CD1c-positive myeloid dendritic cell (primary cell): ENCODE measurements around the gene REEP2.

Experiments
- DNase-seq: peaks from one replicate; pipeline ENCODE4 v3.0.0-alpha.2; 2016; ENCODE audit errors: extremely low spot score

REEP2 gene

DNA sequence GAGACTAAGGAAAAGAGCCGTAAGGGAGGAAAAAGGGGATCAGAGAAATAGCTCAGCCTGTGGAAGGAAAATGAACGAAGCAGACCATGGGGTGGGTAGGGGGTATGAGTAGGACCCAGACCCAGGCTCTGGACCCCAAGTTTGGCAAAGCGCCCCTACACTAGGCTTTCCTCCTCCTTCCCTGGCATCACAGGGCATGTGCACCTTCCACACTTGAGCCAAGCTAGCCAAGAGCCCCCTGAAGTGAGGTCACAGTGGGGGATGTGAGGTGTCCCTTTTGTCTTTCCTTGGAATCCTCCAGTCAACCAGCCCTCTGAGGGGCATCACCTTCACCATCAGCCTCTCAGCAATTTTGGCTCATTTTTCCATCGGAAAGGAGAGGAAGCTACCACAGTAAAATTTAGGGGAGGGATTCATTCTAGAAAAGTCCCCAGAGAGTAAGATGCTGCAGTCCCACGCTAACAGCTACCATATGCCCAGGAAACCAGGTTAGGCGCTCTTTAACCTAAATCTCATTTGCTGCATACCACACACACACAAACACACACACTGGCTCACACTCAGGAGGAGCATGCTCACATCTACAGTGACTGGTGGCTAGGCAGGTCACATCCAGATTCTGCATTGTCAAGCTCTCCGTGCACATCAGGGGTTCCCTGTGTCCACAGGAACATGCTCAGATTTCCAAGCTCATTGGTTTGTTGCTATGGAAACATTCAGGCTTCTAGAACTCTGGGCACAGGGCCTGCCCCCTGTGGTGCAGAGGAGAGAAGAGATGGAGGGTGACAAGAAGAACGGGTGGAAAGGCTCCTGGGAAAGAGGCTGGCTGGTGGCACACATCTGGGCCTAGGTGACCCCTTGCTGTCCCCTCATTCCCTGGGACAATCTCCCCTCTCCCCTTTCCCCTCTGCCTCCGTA lies 9.9 kb downstream of the REEP2 start:
- no peak for DNase-seq

DNA sequence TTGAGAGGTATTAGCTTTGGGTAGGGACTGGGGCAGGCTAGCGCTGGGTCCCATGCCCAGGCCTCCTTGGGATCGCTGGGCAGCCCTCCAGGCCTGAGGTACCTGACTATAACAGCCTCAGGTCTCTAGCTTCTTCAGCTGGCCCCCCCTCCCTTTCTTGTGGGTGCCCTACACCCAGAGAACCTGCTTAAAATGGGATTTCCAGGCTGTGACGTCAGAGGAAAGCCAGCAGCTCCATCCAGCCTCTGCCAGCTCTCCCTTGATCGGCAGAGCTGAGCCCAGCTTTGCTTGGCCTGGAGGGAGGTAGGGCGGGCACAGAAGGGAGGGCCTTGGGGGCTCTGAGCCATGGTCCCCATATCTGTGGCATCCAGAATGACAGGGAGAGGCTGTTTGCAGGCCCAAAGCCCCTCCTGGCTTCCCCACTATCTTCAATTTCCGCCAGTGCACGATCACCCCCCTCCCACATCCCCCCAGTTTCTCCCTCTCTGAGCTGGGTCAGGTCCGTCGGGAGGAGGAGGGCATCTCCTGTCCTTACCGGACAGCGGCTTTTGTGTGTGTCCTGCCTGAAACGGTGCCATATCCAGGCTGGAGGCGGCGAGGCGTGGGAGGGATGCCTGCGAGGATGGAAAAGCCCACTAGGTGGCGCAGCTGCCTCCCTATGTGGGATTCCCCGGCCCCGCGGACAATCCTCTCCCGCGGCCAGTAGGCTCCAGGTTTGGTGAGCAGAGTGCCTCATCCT lies 10.8 kb downstream of the REEP2 start:
- DNase-seq, result peak; percentile 94

DNA sequence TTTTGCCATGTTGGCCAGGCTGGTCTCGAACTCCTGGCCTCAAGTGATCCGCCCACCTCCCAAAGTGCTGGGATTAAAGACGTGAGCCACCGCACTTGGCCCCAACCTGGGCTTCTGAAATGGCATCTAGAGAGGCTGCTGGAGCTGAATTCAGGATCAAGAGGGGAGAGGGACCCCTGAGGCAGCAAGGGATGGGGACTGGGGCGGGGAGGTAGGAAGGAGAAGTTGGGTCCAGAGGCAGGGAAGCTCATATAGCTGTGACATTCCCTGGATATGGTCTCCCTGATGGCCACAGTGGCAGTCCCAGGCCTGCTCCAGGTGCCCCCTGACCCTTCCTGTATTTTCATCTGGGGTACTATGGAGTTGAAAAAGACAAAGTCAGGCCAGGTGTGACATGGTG lies 12.1 kb downstream of the REEP2 start:
- no peak for DNase-seq

DNA sequence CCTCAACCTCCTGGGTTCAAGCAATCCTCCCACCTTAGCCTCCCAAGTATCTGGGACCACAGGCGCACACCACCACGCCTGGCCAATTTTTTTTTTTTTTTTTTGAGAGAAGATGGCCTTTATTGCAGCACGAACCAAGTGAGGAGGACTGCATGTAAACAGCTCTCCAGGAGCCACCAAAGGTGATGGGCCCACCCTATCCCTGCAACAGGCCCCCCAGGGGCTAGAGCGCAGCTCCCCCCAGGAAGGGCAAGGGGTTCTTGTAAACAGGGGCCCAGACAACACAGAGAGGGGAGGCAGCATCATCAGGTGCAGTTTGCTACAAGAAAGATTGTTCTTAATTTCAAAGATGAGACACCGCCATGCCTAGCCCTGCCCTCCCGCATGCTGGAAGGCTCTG lies 13.9 kb downstream of the REEP2 start:
- no peak for DNase-seq

DNA sequence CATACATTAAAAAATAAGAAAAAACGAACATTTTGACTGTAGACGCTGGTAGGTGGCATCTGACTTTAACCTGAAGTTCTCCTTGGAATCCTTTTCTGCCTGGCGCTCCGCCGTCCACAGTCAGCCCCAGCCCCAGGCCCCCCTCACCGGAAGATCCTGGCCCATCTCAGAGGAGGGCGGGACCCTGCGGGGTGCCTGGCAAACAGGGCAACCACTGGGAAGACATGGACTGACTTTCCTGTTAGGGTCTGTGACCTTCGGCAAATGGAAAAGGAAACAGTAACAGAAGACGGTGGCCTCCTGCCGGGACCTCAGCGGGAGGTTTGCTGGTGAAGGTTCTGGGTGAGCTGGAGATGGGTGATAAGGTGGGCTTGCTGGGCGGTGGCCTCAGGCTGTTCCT lies 14.7 kb downstream of the REEP2 start:
- no peak for DNase-seq

DNA sequence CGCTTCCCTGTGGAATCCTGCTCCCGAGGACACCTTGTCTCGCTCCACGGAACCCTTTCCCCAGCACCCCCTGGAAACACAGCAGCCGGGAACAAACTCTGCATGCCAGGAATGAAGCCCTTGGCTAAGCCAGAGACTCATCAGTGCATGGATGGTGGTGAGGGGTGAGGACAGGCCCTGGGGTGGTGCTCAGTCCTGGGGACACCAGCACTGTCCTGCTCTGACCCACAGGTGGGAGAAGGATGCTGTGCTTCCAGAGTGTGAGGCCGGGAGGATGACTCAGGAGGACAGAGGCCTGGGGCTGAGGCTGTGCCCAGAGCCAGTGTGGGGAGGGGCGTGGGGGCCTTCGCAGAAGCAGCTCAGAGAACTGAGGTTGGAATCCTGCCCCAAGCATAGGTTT lies 15.3 kb downstream of the REEP2 start:
- no peak for DNase-seq

DNA sequence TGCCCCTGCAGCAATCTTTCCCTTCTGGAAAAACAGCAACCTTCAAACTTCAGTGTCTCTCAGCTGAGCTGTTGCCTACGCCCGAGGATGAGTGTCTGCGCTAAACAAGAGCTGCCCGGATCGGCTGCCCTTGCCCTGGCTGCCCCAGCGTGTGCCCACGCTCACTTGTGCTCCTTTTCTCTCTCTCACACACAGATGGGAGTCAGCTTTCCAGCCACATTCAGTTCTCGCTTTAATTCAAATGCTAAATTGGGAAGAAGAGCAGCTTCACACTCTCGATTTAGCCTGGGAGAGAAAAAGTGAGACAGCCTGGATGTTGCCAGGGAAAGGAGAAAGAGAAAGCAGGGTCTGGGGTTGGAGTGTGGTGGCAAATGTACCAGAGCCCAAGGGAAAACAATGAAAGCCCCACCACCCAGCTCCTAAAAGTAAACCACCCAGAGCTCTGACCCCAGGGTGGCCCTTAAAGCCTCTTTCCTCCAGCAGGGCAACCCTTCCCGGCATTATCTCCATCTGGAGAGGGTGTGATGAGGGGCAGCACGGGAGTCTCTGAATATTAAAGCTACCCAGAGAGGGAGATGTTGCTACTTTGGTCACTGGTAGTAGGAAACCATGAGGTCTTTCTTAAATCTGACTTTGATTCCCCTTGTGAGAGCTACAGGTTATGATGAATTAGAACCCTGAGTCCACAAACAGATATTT lies 16.5 kb downstream of the REEP2 start:
- no peak for DNase-seq

DNA sequence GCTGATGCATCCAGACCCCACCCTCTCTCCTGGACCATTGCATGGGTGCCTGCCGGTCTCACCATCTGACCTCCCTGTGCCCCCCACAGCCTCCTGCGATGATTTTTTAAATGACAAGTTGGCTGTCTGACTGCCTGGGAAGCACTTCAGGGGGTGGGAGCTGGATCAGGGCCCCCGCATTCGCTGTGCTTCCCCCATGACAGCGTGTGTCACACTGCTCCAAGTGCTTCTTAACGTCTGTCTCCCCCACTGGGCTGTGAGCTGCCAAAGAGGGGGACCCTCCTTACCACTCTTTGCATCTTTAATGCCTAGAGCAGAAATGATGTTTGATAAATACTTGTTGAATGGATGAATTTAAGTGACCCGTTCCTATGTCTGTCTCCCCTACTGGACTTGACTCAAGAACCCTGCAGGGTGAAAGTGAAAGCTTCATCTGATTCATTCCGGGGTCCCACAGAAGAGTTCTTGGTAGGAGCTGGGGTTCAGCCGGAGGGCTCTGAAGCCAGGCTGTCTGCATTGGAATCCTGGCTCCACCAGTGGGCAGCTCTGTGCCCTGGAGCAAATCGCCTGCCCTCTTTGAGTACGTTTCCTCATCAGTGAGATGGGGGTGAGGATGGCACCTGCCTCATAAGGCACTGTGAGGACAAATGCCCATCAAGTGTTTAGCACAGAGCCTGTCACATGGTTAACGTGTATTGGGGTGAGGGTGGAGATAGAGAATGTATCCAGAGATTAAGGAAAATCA lies 18.8 kb downstream of the REEP2 start:
- DNase-seq, result no peak

DNA sequence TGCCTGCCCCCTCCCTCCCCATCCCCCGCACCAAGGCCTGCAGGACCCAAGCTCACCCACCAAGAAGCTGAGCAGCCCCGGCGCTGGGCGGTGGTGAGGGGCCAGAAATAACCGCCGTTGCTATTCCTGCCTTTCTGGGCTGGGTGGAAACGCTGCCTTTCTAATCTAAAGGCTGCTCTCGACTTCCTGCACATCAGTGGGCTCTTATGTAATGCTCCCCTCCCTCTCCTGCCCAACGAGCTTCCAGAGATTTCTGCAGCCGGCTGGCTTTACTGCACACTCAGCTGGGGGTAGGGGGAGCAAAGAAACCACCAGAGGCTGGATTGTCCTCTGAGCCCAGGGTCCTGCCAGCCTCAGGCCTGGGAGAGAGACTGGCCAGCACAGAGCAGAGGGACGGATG lies 19.5 kb downstream of the REEP2 start:
- no peak for DNase-seq

DNA sequence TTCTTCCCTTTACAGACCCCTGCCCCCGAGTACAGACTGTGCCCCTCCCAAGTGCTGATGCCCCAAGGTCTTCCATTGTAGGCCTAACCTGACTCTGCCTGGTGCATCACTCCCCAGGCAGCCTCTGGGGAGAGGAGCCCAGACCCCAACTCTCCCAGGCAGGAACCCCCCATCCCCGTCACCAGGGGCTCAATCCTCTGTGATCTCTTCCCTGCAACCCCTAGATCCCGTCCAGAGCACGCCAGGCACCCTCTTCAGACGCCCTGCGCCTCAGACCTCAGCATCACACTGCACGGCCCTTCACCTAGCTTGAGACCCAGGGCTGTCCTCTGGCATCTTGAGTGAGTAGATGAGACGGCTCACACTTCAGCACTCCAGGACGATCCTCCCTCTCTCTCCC lies 20.0 kb downstream of the REEP2 start:
- no peak for DNase-seq

DNA sequence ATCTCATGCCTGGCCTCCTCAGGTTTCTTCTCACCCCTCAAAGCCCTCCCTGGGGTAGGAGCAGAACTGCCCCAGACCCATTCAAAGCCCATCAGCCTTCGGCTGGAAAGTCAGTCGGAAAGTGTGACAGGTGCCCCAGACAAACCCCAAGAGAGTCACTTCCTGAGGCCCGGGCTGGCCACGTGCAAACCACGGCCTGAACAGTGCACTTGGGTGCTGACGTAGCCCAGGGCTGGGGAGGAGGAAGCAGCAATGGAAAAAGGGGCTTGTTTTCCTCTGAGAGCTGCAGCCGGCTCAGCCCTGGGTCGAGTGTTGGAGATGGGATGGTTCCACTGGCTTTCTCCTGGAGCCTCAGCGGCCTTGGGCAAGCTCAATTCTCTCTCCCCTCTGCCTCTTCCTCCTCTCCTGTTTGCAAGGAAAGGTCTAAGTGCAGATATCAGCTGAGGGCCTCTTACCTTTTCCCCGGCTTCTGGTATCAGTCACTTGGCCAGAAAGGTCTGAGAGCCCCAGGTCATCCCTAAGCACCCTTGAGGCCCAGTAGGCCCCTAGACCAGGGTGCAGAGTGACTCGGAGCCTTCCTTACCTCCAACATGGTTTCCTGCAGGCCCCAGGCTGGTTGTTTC lies 20.6 kb downstream of the REEP2 start:
- DNase-seq, result peak; percentile 70

DNA sequence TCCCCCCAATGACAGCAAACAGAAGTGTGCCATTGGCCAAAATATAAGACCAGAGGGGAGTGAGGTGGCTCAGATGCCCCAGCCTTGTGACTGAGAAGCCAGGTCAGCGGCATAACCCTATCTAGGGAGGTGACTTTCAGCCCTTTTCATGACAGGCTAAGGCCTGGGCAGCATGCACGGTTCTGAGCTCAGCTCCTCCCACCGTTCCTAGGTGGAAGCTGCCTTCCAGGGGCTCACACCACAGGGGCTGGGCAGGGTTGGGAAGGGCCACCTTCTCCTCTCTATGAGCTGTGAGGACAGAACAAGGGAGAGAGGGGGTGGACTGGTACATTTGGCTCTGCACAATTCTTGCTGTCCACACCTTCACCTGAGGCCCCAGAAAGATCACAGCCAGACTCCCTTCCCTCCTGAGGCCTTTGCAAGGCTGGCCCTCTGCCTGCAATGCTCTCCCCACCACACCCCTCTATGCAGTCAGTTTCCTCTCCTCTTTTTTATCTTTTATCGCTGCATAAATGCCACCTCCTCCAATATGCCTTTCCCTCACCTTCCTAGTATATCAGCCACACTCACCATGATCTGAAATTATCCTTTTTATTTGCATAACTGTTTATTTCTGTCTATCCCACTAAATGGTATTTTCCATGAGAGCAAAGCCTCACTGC lies 21.3 kb downstream of the REEP2 start:
- no peak for DNase-seq

DNA sequence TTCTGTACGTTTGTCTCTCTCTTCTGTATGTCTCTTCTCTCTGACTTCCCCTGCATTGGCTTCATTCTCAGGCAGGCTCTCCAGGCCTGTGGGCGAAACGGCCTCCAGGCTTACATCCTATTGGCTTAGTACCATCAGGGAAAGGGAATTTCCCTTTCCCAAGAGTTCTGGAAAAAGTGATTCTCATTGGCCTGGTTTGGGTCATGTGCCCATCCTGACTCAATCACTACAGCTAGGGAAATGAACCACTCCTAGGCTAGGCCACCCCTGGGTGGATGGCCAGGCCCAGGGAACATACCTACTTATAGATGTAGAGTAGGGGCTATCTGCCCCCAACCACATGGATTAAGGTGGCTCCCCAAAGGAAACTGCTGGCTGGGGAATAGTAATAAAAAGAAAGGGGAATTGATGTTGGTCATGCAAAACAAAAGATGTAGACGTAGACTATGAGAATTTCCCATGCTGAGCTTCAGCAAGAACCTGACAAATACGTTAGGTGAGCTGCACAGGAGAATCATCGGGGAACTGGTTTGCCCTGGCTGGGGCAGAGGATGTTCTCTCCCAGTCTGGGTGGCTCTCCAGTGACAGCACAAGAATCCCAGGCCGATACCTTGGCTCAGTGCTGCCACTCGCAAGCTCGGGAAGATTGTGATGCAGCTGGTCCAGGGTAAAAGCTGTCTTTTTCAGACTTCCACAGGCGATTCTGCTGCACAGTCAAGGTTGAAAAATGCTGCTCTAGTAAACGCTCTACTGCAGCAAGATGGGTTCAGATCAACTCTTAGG lies 22.7 kb downstream of the REEP2 start:
- DNase-seq, result peak; percentile 73

DNA sequence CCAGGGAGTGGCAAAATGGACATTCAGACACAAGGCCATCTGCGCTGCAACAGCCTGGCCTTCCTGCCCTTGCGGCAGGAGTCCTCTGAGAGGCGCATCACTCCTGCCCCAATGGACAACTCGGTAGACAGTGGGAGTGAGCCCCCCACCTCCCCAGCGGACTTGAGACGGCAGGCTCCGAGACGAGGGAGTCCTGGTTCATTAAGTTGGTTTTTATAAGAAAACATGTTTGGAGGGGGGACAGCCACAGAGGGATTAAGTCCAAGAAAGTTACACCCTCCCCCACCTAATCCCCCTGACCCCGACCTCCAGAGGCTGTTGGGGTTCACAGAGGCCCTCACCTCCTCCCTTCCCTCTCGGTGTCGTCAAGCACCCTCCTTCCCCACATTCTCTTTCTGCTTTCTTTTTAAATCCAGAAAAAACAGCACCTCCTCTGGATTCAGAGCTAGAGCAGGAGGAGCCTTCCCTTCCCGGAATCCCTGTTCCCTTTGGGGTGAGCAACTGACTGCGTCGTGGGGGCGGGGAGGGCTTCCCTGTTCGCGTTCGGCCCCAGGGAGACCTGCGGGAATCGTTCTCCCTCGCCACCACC lies 24.7 kb downstream of the REEP2 start:
- DNase-seq, result no peak

DNA sequence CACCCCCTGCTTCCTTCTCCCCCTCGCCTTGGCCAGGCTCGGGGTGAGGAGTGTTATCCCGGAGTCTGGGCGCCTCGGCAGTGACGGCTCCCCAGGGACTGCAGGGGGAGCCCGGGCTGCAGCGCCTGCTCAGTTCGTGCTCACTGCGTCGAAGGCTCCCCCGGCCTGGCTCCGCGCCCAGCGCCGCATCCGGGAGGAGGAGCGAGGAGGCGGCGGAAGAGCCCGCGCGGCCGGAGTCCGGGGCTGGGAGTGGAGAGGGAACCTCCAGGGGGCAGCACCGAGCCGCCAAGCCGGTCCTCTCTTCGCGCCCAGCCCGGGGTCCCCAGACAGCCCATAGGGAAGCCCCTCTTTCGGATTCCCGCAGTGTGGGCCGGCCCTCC lies 25.1 kb downstream of the REEP2 start:
- peak; percentile 98 for DNase-seq

DNA sequence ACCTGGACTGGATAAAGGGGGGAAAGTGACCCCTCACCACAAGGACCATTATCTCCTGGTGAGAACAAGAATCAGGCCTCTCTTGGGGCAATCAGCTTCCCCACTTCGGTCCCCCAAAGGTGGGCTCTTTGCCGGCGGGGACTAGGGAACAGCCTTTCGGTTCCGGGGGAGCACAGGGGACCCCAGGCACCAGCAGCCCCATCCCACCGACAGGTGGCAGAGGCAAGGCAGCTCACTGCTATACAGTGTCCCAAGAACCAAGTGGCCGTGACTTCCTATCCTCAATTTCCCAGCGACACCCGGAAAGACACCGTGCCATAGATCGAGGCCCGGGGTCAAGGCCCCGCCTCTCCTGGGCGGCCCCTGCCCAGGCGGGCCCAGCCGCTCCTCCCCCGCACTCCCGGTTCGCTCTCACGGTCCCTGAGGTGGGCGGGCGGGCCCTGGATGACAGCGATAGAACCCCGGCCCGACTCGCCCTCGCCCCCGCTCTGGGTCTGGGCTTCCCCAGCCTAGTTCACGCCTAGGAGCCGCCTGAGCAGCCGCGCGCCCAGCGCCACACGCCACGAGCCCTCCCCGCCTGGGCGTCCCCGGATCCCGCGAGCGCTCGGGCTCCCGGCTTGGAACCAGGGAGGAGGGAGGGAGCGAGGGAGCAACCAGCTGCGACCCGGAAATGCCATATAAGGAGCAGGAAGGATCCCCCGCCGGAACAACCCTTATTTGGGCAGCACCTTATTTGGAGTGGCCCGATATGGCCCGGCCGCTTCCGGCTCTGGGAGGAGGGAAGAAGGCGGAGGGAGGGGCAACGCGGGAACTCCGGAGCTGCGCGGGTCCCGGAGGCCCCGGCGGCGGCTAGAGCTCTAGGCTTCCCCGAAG lies 25.8 kb downstream of the REEP2 start:
- DNase-seq, result peak; percentile 99

DNA sequence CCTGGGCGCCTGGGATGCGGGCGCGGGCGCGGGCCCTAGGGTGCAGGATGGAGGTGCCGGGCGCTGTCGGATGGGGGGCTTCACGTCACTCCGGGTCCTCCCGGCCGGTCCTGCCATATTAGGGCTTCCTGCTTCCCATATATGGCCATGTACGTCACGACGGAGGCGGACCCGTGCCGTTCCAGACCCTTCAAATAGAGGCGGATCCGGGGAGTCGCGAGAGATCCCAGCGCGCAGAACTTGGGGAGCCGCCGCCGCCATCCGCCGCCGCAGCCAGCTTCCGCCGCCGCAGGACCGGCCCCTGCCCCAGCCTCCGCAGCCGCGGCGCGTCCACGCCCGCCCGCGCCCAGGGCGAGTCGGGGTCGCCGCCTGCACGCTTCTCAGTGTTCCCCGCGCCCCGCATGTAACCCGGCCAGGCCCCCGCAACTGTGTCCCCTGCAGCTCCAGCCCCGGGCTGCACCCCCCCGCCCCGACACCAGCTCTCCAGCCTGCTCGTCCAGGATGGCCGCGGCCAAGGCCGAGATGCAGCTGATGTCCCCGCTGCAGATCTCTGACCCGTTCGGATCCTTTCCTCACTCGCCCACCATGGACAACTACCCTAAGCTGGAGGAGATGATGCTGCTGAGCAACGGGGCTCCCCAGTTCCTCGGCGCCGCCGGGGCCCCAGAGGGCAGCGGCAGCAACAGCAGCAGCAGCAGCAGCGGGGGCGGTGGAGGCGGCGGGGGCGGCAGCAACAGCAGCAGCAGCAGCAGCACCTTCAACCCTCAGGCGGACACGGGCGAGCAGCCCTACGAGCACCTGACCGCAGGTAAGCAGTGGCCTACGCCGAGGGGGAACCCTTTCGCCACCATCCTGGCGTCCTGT lies 26.6 kb downstream of the REEP2 start, which contains the start of gene EGR1:
Gene EGR1 (plus strand): TSS at position 219 of the 864 bp plus-strand sequence. CDS start 283 bp downstream, at position 502.
- peak; percentile 98 for DNase-seq
